Aorta (tissue), 5 donors: ENCODE measurements around the gene SLC38A8. TPM values are rescaled to one million over a fixed set of nuclear protein-coding genes. Genes with fewer than 3 reads are reported as not detected.

Source experiments
- ATAC-seq: fragments of 200-7000 bp; cut with Tn5 transposase; one replicate; pipeline ENCODE4 v1.9.1; 2022; ENCODE audit warnings: moderate library complexity; ENCODE audit not compliant: low FRiP score
- DNase-seq, 2 donors: peaks; one replicate each; pipeline ENCODE4 v3.0.0-alpha.2; 2020
- H3K27ac ChIP-seq, 2 donors: one replicate each; pipeline ENCODE4 v1.5.1; 2013; ENCODE audit warnings: low read length in 2 of 2, mild to moderate bottlenecking in 2 of 2, moderate library complexity in 2 of 2, control low read depth in 1 of 2, inconsistent platforms in 1 of 2, low read depth in 1 of 2
- H3K27me3 ChIP-seq, 2 donors: one replicate each; pipeline ENCODE4 v1.6.1; 2013; ENCODE audit warnings: control low read depth in 1 of 2, low read length in 1 of 2, mild to moderate bottlenecking in 1 of 2, moderate library complexity in 1 of 2; ENCODE audit not compliant: insufficient read depth in 2 of 2, control insufficient read depth in 1 of 2
- H3K36me3 ChIP-seq, 2 donors: one replicate each; pipeline ENCODE4 v1.6.1; 2013; ENCODE audit warnings: control low read depth in 1 of 2, low read length in 1 of 2, mild to moderate bottlenecking in 1 of 2; ENCODE audit not compliant: insufficient read depth in 2 of 2, control insufficient read depth in 1 of 2
- H3K4me1 ChIP-seq, 2 donors: one replicate each; pipeline ENCODE4 v1.6.1; 2013; ENCODE audit warnings: low read length in 2 of 2, control low read depth in 1 of 2, mild to moderate bottlenecking in 1 of 2, moderate library complexity in 1 of 2; ENCODE audit not compliant: insufficient read depth in 2 of 2, control insufficient read depth in 1 of 2
- H3K4me3 ChIP-seq, 2 donors: one replicate each; pipeline ENCODE4 v1.5.1; 2013; ENCODE audit warnings: low read length in 2 of 2, control low read depth in 1 of 2, mild to moderate bottlenecking in 1 of 2
- H3K9me3 ChIP-seq: one replicate; pipeline ENCODE4 v1.6.1; 2013; ENCODE audit warnings: mild to moderate bottlenecking, low read length; ENCODE audit not compliant: control insufficient read depth
- WGBS, 2 donors: extraction: QIAGEN DNeasy Blood & Tissue Kit; methylation state at CpG; one replicate each; pipeline ENCODE4 v1.1.7; 2013; 5-methylcytosine and 5-hydroxymethylcytosine counted together
- intact Hi-C, 2 donors: fragments of 100-400 bp; cut with DNase I; formaldehyde crosslinking; loops; one replicate each; pipeline versions ENCODE4 v1.14.2 to v1.15.0; 2022
- polyA plus RNA-seq, 2 donors: library from polyadenylated mRNA; stranded (reverse); fragments of 200-250 nt; gene quantifications; one replicate each; pipeline ENCODE4 v1.2.3, GENCODE V29; 2013
- total RNA-seq, 2 donors: library from RNA; stranded (reverse); fragmentation: NEBNext Ultra II Directional; extraction: Animal tissue kit (Norgen Biotek cat#: 25700); gene quantifications; one replicate each; pipeline ENCODE4 v1.2.1, GENCODE V29; 2021
- donor health status: healthy with polysubstance abuse.
- donor health status: Bipolar disorder and iron deficiency.
- donor health status: DM: no; HTN: no; CAD: no.
- donor health status: DM: no; HTN: no; CAD: no.
- donor health status: DM: yes; HTN: yes; CAD: no.

SLC38A8 gene
- total and polyA plus RNA-seq, 4 donors, result not detected

- WGBS, 2 donors, result 93% methylated on average over 7 of the region's 7 CpGs
- DNase-seq, result peak in 1 of 2 donors; percentile 22
- H3K4me1 ChIP-seq, result no peaks in the 10 kb centered on the region
- H3K9me3 ChIP-seq, result peaks cover 3% of the 10 kb centered on the region
- H3K27ac ChIP-seq, result no peak overlapping the region
- intact Hi-C loops, result no loop called here
- no peak overlapping the region for H3K4me3 ChIP-seq
- peaks cover 0 to 2% of the 10 kb centered on the region in 2 donors for H3K27me3 ChIP-seq
- H3K36me3 ChIP-seq, result no peaks in the 10 kb centered on the region
- no peak for ATAC-seq
Observed at GRCh38 chr16:83979441-83979840, 63.2 kb downstream of the SLC38A8 start.

- H3K36me3 ChIP-seq, result no peaks in the 10 kb centered on the region
- WGBS, 2 donors, result 89 to 91% methylated on average over 5 of the region's 5 CpGs
Observed at GRCh38 chr16:83978401-83978904, 64.1 kb downstream of the SLC38A8 start.

GRCh38 chr16:83977056-83977815 is 65.4 kb downstream of the SLC38A8 start:
- Histone ChIP-seq H3K4me3 (no peak overlapping the region), H3K9me3 (peaks cover 3% of the 10 kb centered on the region), H3K27ac (no peak overlapping the region), H3K4me1 (no peaks in the 10 kb centered on the region), H3K36me3 (no peaks in the 10 kb centered on the region), H3K27me3 (peaks cover 0 to 2% of the 10 kb centered on the region in 2 donors)
- intact Hi-C loops, result no loop called here
- DNase-seq, result peak in 1 of 2 donors; percentile 4
- ATAC-seq, result no peak
- WGBS, 2 donors, result 91 to 97% methylated on average over 6 of the region's 6 CpGs

More at GRCh38 chr16:83978401-83978904, 64.1 kb downstream of the SLC38A8 start:
- intact Hi-C loops, result no loop called here
- H3K27ac ChIP-seq, result no peak overlapping the region
- H3K4me3 ChIP-seq, result no peak overlapping the region
- no peaks in the 10 kb centered on the region for H3K4me1 ChIP-seq
- ATAC-seq (no peak), DNase-seq (no peak)
- H3K9me3 ChIP-seq, result peaks cover 3% of the 10 kb centered on the region
- H3K27me3 ChIP-seq, result peaks cover 0 to 2% of the 10 kb centered on the region in 2 donors

GRCh38 chr16:83975590-83976260 is 66.9 kb downstream of the SLC38A8 start:
- no peaks in the 10 kb centered on the region for H3K36me3 ChIP-seq
- intact Hi-C loops, result no loop called here
- H3K27me3 ChIP-seq, result no peaks in the 10 kb centered on the region
- H3K4me1 ChIP-seq, result no peaks in the 10 kb centered on the region
- 83 to 84% methylated on average over 15 of the region's 15 CpGs for WGBS, 2 donors
- H3K27ac ChIP-seq, result no peak overlapping the region
- H3K4me3 ChIP-seq, result no peak overlapping the region
- DNase-seq (peak in 1 of 2 donors; percentile 20), ATAC-seq (no peak)
- peaks cover 3% of the 10 kb centered on the region for H3K9me3 ChIP-seq

GRCh38 chr16:83974475-83974874 is 68.1 kb downstream of the SLC38A8 start:
- Histone ChIP-seq H3K36me3 (no peaks in the 10 kb centered on the region), H3K4me3 (no peak overlapping the region), H3K4me1 (no peaks in the 10 kb centered on the region), H3K27me3 (no peaks in the 10 kb centered on the region), H3K9me3 (peaks cover 3% of the 10 kb centered on the region), H3K27ac (no peak overlapping the region)
- ATAC-seq (no peak), DNase-seq (peak in 1 of 2 donors; percentile 32)
- 55% methylated on average over 7 of the region's 7 CpGs for WGBS, 2 donors
- intact Hi-C loops, result no loop called here

GRCh38 chr16:83973581-83974385 is 68.8 kb downstream of the SLC38A8 start:
- DNase-seq (peak; percentile 27 to 67), ATAC-seq (no peak)

GRCh38 chr16:83973077-83973476 is 69.5 kb downstream of the SLC38A8 start:
- no peak overlapping the region for H3K27ac ChIP-seq
- ATAC-seq (no peak), DNase-seq (peak; percentile 31 to 34)
- H3K4me1 ChIP-seq, result no peaks in the 10 kb centered on the region
- intact Hi-C loops, result no loop called here
- H3K36me3 ChIP-seq, result no peaks in the 10 kb centered on the region
- H3K4me3 ChIP-seq, result no peak overlapping the region
- no peaks in the 10 kb centered on the region for H3K9me3 ChIP-seq
- H3K27me3 ChIP-seq, result no peaks in the 10 kb centered on the region
- 85 to 86% methylated on average over 10 of the region's 10 CpGs for WGBS, 2 donors

More at GRCh38 chr16:83973581-83974385, 68.8 kb downstream of the SLC38A8 start:
- no peaks in the 10 kb centered on the region for H3K4me1 ChIP-seq
- WGBS, 2 donors, result 75 to 79% methylated on average over 22 of the region's 22 CpGs
- intact Hi-C loops, result no loop called here
- H3K27me3 ChIP-seq, result no peaks in the 10 kb centered on the region
- H3K27ac ChIP-seq, result no peak overlapping the region
- H3K4me3 ChIP-seq, result no peak overlapping the region
- peaks cover 3% of the 10 kb centered on the region for H3K9me3 ChIP-seq
- no peaks in the 10 kb centered on the region for H3K36me3 ChIP-seq

GRCh38 chr16:83972256-83973008 is 70.2 kb downstream of the SLC38A8 start:
- H3K9me3 ChIP-seq, result no peaks in the 10 kb centered on the region
- no peaks in the 10 kb centered on the region for H3K27me3 ChIP-seq
- no peak for ATAC-seq
- WGBS, 2 donors, result 83 to 84% methylated on average over 19 of the region's 19 CpGs
- no peak overlapping the region for H3K27ac ChIP-seq
- H3K4me1 ChIP-seq, result no peaks in the 10 kb centered on the region
- H3K36me3 ChIP-seq, result no peaks in the 10 kb centered on the region
- intact Hi-C loops, result no loop called here
- no peak overlapping the region for H3K4me3 ChIP-seq
- peak; percentile 12 to 36 for DNase-seq
